Activated CD4-positive, alpha-beta memory T cell treated with anti-CD3 and anti-CD28 coated beads for 36 hours (primary cell): ENCODE results near the gene RAD51B. TPM values are rescaled to one million over a fixed set of nuclear protein-coding genes. Genes with fewer than 3 reads are reported as not detected.

Source experiments
- CTCF ChIA-PET: fragments of 350-600 bp; sonication (Branson Sonifier 250); formaldehyde crosslinking; loops from one replicate; lab custom pipeline; 2021; ENCODE audit warnings: antibody characterized with exemption, inconsistent platforms; lab: Charles Lee
- POLR2A ChIA-PET: fragments of 350-600 bp; sonication (Branson Sonifier 250); formaldehyde crosslinking; loops from one replicate; lab custom pipeline; 2021; ENCODE audit warnings: antibody characterized with exemption; lab: Charles Lee
- DNase-seq: peaks from one replicate; pipeline ENCODE4 v3.0.0-alpha.2; 2020
- H3K27ac Mint-ChIP-seq: one replicate; pipeline ENCODE4 v1.8.0; 2021; ENCODE audit warnings: mixed read lengths
- H3K27me3 Mint-ChIP-seq: one replicate; pipeline ENCODE4 v1.8.0; 2021; ENCODE audit warnings: mixed read lengths
- H3K36me3 Mint-ChIP-seq: one replicate; pipeline ENCODE4 v1.8.0; 2021; ENCODE audit warnings: mixed read lengths
- H3K4me1 Mint-ChIP-seq: one replicate; pipeline ENCODE4 v1.8.0; 2021; ENCODE audit warnings: low read depth, mixed read lengths
- H3K4me3 Mint-ChIP-seq: one replicate; pipeline ENCODE4 v1.8.0; 2021; ENCODE audit warnings: mild to moderate bottlenecking, mixed read lengths
- H3K9me3 Mint-ChIP-seq: one replicate; pipeline ENCODE4 v1.8.0; 2021; ENCODE audit warnings: mixed read lengths
- intact Hi-C: fragments of 100-400 bp; cut with micrococcal nuclease; formaldehyde crosslinking; loops from one replicate; pipeline ENCODE4 v1.15.1; 2023
- total RNA-seq, 2 experiments: library from RNA; stranded (reverse); gene quantifications; one replicate each; pipeline ENCODE4 v1.2.3, GENCODE V29; 2021

The RAD51B gene
- total RNA-seq, 2 experiments from 2014 or later = 32.3 to 34.3 TPM

DNA sequence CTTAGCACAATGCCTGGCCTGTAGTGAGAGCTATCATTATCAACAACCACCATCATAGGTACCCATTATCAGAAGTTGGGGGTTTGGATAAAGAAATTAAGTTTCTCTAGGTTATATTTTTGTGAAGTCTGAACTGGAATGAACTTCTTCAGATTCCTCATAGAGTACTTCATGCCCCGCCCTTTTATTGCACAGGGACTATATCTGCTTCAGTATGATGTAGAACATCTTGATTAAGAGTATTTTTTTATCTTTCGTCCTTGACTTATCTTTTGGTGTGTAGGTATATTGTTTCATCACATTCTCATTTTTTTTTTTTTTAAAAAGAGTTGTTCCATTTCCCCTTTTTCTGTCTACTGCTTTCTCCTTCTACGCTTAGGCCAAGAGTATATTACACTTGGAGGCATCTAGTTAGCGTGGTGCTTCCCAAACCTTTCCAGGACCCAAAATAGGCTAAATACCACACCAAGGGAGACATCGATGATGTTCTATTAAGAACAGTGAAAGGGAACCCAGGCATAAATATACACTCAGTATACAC lies 505.8 kb downstream of the RAD51B start:
- ChIA-PET CTCF (no interaction called here), POLR2A (no interaction called here)
- Mint-ChIP-seq H3K9me3 (peaks cover 2% of the 10 kb centered on the region), H3K27ac (no peak overlapping the region), H3K4me1 (no peaks in the 10 kb centered on the region), H3K27me3 (no peaks in the 10 kb centered on the region), H3K36me3 (no peaks in the 10 kb centered on the region), H3K4me3 (no peak overlapping the region)
- intact Hi-C loops = no loop called here
- no peak for DNase-seq

GRCh38 chr14:68327231-68327630 lies 507.7 kb downstream of the RAD51B start:
- POLR2A ChIA-PET = no interaction called here
- H3K4me1 Mint-ChIP-seq = no peaks in the 10 kb centered on the region

DNA sequence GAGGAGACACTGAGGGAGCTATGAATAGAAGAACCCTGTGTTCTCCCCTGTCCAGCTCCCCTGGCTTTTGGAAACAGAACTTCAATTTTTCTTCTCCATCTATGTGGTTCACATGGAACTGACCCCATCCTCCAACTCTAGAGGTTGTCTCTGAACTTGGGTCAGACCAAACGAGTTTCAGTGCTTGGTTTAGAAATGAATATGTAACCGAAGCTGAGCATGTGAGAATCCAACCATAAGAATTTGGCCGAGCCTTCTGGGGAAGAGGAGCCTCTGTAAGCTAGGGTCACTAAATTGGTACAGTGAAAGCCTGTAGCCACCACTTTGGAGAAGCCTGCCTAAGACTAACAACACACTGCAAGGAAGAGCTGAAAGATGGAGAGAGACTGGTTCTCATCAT lies 508.9 kb downstream of the RAD51B start:
- POLR2A ChIA-PET = no interaction called here
- intact Hi-C loops = no loop called here
- Mint-ChIP-seq H3K9me3 (peaks cover 2% of the 10 kb centered on the region), H3K4me1 (no peaks in the 10 kb centered on the region), H3K27me3 (no peaks in the 10 kb centered on the region), H3K4me3 (no peak overlapping the region), H3K27ac (no peak overlapping the region), H3K36me3 (no peaks in the 10 kb centered on the region)
- CTCF ChIA-PET = interaction anchor here (0.6 to 1.4 kb wide), 2 partner anchors 81 to 516 kb away, joined by 3 read pairs; no protein-coding TSS in a partner anchor
- DNase-seq = no peak

More at GRCh38 chr14:68327231-68327630, 507.7 kb downstream of the RAD51B start:
- DNase-seq = no peak
- H3K27me3 Mint-ChIP-seq = no peaks in the 10 kb centered on the region
- no peaks in the 10 kb centered on the region for H3K36me3 Mint-ChIP-seq
- no peak overlapping the region for H3K27ac Mint-ChIP-seq
- H3K9me3 Mint-ChIP-seq = peaks cover 2% of the 10 kb centered on the region
- CTCF ChIA-PET = no interaction called here
- no peak overlapping the region for H3K4me3 Mint-ChIP-seq
- intact Hi-C loops = no loop called here

DNA sequence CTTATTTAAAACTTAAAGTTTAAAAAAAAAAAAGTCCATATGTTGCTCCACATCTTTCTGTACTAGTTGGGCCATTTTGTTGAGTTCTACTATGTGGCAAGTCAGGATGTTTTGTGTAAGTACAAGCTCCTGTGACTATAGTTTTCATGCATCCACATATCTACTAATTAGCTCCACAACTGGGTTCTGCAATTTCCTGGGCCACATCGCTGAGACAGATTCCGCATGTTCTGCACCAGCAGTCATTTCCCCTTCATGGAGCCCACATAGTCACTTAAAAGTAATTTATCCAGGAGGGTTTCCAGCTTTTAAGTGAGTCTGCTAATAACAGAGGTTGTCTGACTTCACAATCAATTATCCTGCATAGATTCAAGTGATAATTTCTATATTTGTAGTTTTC lies 511.8 kb downstream of the RAD51B start:
- Mint-ChIP-seq H3K4me3 (no peak overlapping the region), H3K36me3 (no peaks in the 10 kb centered on the region), H3K27me3 (no peaks in the 10 kb centered on the region), H3K9me3 (no peaks in the 10 kb centered on the region), H3K4me1 (peaks cover 2% of the 10 kb centered on the region), H3K27ac (no peak overlapping the region)
- intact Hi-C loops = no loop called here
- no peak for DNase-seq
- POLR2A ChIA-PET = no interaction called here
- CTCF ChIA-PET = no interaction called here

- Mint-ChIP-seq H3K27ac (no peak overlapping the region), H3K9me3 (no peaks in the 10 kb centered on the region), H3K27me3 (no peaks in the 10 kb centered on the region), H3K4me1 (peaks cover 2% of the 10 kb centered on the region), H3K4me3 (no peak overlapping the region), H3K36me3 (no peaks in the 10 kb centered on the region)
- CTCF ChIA-PET = no interaction called here
- intact Hi-C loops = no loop called here
- no peak for DNase-seq
- POLR2A ChIA-PET = no interaction called here
Measured at GRCh38 chr14:68331991-68332390, 512.4 kb downstream of the RAD51B start.

- H3K36me3 Mint-ChIP-seq = no peaks in the 10 kb centered on the region
- H3K27me3 Mint-ChIP-seq = no peaks in the 10 kb centered on the region
- H3K27ac Mint-ChIP-seq = no peak overlapping the region
- intact Hi-C loops = no loop called here
- peaks cover 2% of the 10 kb centered on the region for H3K4me1 Mint-ChIP-seq
- no peak overlapping the region for H3K4me3 Mint-ChIP-seq
- DNase-seq = no peak
- no peaks in the 10 kb centered on the region for H3K9me3 Mint-ChIP-seq
- ChIA-PET POLR2A (no interaction called here), CTCF (no interaction called here)
Measured at GRCh38 chr14:68333262-68333661, 513.7 kb downstream of the RAD51B start.

- H3K4me1 Mint-ChIP-seq = peaks cover 2% of the 10 kb centered on the region
- intact Hi-C loops = no loop called here
- POLR2A ChIA-PET = no interaction called here
- no peak for DNase-seq
- no peak overlapping the region for H3K4me3 Mint-ChIP-seq
- H3K27me3 Mint-ChIP-seq = no peaks in the 10 kb centered on the region
- no peak overlapping the region for H3K27ac Mint-ChIP-seq
- no peaks in the 10 kb centered on the region for H3K36me3 Mint-ChIP-seq
- no peaks in the 10 kb centered on the region for H3K9me3 Mint-ChIP-seq
- CTCF ChIA-PET = no interaction called here
Measured at GRCh38 chr14:68335312-68335711, 515.7 kb downstream of the RAD51B start.

DNA sequence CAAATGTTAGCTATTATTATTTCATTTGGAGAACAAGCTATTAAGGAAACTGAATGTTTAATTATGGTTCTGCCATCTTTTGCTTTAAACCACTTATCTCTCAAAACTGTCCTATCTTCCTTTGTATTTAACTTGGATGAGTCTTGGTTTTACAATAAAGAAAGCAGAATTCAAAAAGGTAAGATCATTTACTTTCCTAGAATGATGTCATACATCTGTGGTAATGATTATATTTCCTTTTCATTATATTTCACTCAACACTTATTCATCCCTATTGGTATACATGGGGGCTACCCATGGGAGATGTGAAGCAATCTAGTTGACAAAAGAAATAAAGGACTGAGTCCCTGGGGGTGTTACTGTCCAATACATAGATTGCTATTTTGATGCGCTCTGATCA lies 516.6 kb downstream of the RAD51B start:
- Mint-ChIP-seq H3K4me3 (no peak overlapping the region), H3K27me3 (no peaks in the 10 kb centered on the region), H3K9me3 (no peaks in the 10 kb centered on the region), H3K36me3 (no peaks in the 10 kb centered on the region), H3K4me1 (peaks cover 3% of the 10 kb centered on the region), H3K27ac (no peak overlapping the region)
- intact Hi-C loops = no loop called here
- ChIA-PET POLR2A (no interaction called here), CTCF (no interaction called here)
- DNase-seq = no peak

DNA sequence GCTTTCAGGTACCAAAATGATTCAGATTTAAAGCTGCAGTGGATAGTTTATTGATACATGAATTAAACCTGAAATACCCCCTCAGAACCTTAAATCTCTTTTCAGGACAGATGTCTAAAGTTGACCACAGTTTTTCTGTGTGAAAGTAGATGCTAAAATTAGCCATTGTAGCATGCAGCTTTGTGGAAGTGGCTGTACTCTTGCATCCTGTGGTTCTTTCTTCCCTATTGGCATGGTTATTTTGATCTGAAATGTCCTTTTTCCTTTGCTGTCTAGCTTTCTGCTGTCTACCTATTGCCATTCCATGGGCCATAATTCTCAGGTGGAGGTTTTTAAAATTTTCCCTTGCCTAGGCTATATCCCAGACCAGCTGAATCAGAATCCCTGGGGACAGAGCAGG lies 517.7 kb downstream of the RAD51B start:
- intact Hi-C loops = no loop called here
- CTCF ChIA-PET = no interaction called here
- no peak for DNase-seq
- Mint-ChIP-seq H3K4me1 (peaks cover 12% of the 10 kb centered on the region), H3K27ac (no peak overlapping the region), H3K36me3 (no peaks in the 10 kb centered on the region), H3K9me3 (no peaks in the 10 kb centered on the region), H3K4me3 (no peak overlapping the region), H3K27me3 (no peaks in the 10 kb centered on the region)
- POLR2A ChIA-PET = no interaction called here

DNA sequence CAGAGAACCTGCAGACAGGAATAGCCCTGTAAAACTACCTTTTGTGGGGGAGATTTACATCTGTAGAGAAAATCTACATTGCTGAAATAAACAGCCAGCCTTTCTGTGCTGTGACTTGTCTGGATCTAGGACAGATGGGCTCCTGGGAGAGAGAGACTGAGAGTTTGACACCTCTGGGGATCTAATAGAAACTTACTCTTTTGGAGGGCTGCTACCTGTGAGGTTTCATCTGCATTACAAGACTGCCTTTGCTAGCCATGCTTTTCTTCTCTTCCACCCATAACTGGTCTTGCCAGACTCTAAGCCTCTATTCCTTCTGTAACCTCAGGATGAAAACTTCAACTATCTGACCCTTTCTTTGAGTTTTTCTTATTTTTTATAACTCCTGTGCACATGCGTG lies 520.7 kb downstream of the RAD51B start:
- POLR2A ChIA-PET = no interaction called here
- CTCF ChIA-PET = no interaction called here
- intact Hi-C loops = no loop called here
- H3K36me3 Mint-ChIP-seq = peaks cover 4% of the 10 kb centered on the region
- no peak overlapping the region for H3K27ac Mint-ChIP-seq
- H3K9me3 Mint-ChIP-seq = peaks cover 4% of the 10 kb centered on the region
- no peak overlapping the region for H3K4me3 Mint-ChIP-seq
- H3K4me1 Mint-ChIP-seq = peaks cover 15% of the 10 kb centered on the region
- no peak for DNase-seq
- H3K27me3 Mint-ChIP-seq = no peaks in the 10 kb centered on the region

DNA sequence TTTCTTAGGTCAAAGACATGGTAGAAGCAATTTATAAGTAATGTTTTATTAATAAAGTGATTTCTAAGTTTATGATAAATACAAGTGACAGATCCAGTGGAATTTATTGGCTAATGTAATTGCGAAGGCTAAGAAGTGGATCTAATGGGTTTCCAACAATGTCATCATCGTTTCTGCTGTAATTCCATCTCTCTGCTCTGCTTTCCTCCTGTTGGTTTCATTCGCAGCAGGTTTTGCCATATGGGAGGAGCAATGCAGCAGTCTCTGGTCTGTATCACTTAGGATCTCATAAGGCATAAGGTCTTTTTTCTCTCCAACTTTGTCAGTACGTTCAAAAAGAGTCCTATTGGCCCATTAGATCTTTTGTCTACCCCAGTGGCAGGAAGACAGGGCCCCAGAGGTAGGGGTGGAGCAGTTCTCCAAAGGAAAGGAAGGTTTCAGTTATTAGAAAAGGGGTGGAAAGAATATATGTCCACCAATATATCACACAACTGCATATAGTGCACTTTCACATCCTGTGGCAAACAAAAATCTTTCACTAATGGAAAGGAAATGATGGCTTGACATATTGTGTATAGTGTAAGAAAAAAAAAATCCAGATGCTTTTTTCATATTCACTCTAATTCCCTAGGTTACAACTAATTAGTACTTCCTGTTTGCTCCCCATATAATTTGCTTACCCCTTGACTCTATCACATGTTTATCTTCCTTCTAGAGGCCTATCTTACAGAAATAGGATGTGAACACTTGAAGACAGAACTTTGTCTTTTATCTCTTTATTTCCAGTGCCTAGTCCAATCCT lies 522.0 kb downstream of the RAD51B start:
- ChIA-PET CTCF (no interaction called here), POLR2A (no interaction called here)
- intact Hi-C loops = no loop called here
- no peaks in the 10 kb centered on the region for H3K27me3 Mint-ChIP-seq
- no peak overlapping the region for H3K4me3 Mint-ChIP-seq
- DNase-seq = no peak
- H3K9me3 Mint-ChIP-seq = peaks cover 5% of the 10 kb centered on the region
- H3K27ac Mint-ChIP-seq = no peak overlapping the region
- H3K4me1 Mint-ChIP-seq = peaks cover 12% of the 10 kb centered on the region
- peaks cover 4% of the 10 kb centered on the region for H3K36me3 Mint-ChIP-seq

DNA sequence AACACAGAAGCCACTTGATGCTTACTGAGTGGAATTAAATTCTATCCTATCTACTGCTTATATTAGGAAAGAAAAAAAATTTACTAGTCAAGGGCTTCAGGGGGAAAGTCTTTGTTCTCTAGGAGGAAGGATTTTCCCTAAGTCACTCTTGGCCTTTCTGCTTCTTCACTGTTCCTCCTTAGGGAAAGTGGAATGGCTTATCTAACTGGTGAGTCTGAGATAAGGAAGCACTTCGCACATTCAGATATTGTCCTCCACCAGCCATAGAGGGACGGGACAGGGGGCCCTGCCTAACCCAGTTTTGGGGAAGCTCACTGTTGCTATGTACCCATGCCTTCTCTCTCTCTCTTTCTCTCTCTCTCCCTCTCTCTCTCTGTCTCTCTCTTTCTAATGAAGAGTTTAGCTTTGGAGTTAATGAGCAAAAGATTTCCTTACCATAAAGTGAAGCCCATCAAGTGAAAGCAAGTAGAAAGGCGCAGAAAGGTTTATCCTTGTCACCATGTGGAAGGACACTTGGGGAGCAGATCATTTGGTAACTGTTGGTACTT lies 522.7 kb downstream of the RAD51B start:
- intact Hi-C loops = no loop called here
- Mint-ChIP-seq H3K27ac (no peak overlapping the region), H3K9me3 (peaks cover 5% of the 10 kb centered on the region), H3K4me1 (peaks cover 12% of the 10 kb centered on the region), H3K36me3 (peaks cover 4% of the 10 kb centered on the region), H3K4me3 (no peak overlapping the region), H3K27me3 (no peaks in the 10 kb centered on the region)
- DNase-seq = no peak
- ChIA-PET POLR2A (no interaction called here), CTCF (no interaction called here)
